ENCODE measurements around the gene CWC27. TPM values are rescaled to one million over a fixed set of nuclear protein-coding genes. Genes with fewer than 3 reads are reported as not detected.

The CWC27 gene
- total and polyA plus RNA-seq, 2 experiments from 2014 or later: 16.3 to 51.6 TPM

- no peaks in the 10 kb centered on the region for H3K27me3 ChIP-seq
- no peaks in the 10 kb centered on the region for H3K9me3 ChIP-seq (ENCODE audit: low read depth)
- H3K4me3 ChIP-seq: no peak overlapping the region
- H3K27ac ChIP-seq: no peak overlapping the region
- TF ChIP-seq, protein P1, sequence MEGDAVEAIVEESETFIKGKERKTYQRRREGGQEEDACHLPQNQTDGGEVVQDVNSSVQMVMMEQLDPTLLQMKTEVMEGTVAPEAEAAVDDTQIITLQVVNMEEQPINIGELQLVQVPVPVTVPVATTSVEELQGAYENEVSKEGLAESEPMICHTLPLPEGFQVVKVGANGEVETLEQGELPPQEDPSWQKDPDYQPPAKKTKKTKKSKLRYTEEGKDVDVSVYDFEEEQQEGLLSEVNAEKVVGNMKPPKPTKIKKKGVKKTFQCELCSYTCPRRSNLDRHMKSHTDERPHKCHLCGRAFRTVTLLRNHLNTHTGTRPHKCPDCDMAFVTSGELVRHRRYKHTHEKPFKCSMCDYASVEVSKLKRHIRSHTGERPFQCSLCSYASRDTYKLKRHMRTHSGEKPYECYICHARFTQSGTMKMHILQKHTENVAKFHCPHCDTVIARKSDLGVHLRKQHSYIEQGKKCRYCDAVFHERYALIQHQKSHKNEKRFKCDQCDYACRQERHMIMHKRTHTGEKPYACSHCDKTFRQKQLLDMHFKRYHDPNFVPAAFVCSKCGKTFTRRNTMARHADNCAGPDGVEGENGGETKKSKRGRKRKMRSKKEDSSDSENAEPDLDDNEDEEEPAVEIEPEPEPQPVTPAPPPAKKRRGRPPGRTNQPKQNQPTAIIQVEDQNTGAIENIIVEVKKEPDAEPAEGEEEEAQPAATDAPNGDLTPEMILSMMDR (IDR thresholded peaks at IDR 0.05; ENCODE audit: low read depth, low read length): no peak
- no peak for DNase-seq (ENCODE audit: low read depth in 1 of 2, low spot score in 1 of 2)
- no peaks in the 10 kb centered on the region for H3K36me3 ChIP-seq
- H3K4me1 ChIP-seq (ENCODE audit: low read depth): no peaks in the 10 kb centered on the region
These were observed 112.1 kb downstream of the CWC27 start for GRCh38 chr5:64880821-64881220.

- DNase-seq (ENCODE audit: low read depth in 1 of 2, low spot score in 1 of 2): no peak
- Histone ChIP-seq H3K36me3 (no peaks in the 10 kb centered on the region), H3K27me3 (no peaks in the 10 kb centered on the region), H3K4me3 (no peak overlapping the region), H3K27ac (no peak overlapping the region), H3K4me1 (ENCODE audit: low read depth) (no peaks in the 10 kb centered on the region), H3K9me3 (ENCODE audit: low read depth) (no peaks in the 10 kb centered on the region)
- TF ChIP-seq, protein P1 (IDR thresholded peaks at IDR 0.05; ENCODE audit: low read depth, low read length): no peak
These were observed 115.2 kb downstream of the CWC27 start for GRCh38 chr5:64883912-64884311.

GRCh38 chr5:64884541-64884940 is 115.8 kb downstream of the CWC27 start:
- no peak overlapping the region for H3K27ac ChIP-seq
- no peaks in the 10 kb centered on the region for H3K36me3 ChIP-seq
- no peaks in the 10 kb centered on the region for H3K4me1 ChIP-seq (ENCODE audit: low read depth)
- TF ChIP-seq, protein P1 (IDR thresholded peaks at IDR 0.05; ENCODE audit: low read depth, low read length): no peak
- H3K9me3 ChIP-seq (ENCODE audit: low read depth): no peaks in the 10 kb centered on the region
- no peaks in the 10 kb centered on the region for H3K27me3 ChIP-seq
- no peak for DNase-seq (ENCODE audit: low read depth in 1 of 2, low spot score in 1 of 2)
- H3K4me3 ChIP-seq: no peak overlapping the region

DNA sequence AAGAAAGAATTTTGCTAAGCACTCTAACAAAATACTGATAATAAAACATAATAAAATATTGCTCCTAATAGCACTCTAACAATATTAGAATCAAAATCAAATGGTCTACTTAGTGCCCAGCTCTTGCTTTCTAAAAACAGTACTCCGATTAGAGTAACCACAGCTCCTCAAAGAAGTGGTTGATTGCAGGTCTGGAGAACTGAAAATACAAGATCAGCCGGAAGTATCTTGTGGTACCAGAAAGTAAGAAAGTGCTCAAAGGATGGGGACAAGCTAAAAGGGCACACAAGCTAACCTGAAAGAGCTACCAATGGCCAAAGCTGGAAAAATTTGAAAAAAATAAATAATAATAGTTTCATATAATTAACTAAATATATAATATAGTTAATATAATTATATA is 119.2 kb downstream of the CWC27 start:
- H3K4me1 ChIP-seq (ENCODE audit: low read depth): no peaks in the 10 kb centered on the region
- no peak overlapping the region for H3K27ac ChIP-seq
- H3K36me3 ChIP-seq: no peaks in the 10 kb centered on the region
- no peak overlapping the region for H3K4me3 ChIP-seq
- TF ChIP-seq, protein P1 (IDR thresholded peaks at IDR 0.05; ENCODE audit: low read depth, low read length): no peak
- DNase-seq (ENCODE audit: low read depth in 1 of 2, low spot score in 1 of 2): no peak
- no peaks in the 10 kb centered on the region for H3K27me3 ChIP-seq
- H3K9me3 ChIP-seq (ENCODE audit: low read depth): no peaks in the 10 kb centered on the region

- TF ChIP-seq, protein P1 (IDR thresholded peaks at IDR 0.05; ENCODE audit: low read depth, low read length): no peak
- Histone ChIP-seq H3K36me3 (no peaks in the 10 kb centered on the region), H3K27ac (no peak overlapping the region), H3K4me1 (ENCODE audit: low read depth) (no peaks in the 10 kb centered on the region), H3K27me3 (no peaks in the 10 kb centered on the region), H3K9me3 (ENCODE audit: low read depth) (no peaks in the 10 kb centered on the region), H3K4me3 (no peak overlapping the region)
- DNase-seq (ENCODE audit: low read depth in 1 of 2, low spot score in 1 of 2): no peak
These were observed 127.0 kb downstream of the CWC27 start for GRCh38 chr5:64895748-64896147.

DNA sequence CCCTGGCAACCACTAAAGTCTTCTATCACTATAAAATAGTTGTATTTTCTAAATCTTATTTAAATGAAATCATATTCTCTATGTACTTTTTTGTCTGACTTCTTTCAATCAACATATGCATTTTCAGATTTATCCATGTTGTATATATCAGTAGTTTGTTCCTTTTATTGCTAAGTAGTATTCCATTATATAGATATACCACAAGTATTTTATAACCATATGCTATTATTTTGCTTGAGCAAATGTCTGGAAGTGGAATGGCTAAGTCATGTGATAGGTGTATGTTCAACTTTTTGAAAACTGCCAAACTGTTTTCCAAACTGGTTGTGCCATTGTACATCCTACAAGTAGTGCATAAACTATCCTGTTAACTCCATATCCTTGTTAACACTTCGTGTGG is 131.1 kb downstream of the CWC27 start:
- DNase-seq (ENCODE audit: low read depth in 1 of 2, low spot score in 1 of 2): no peak
- no peaks in the 10 kb centered on the region for H3K4me1 ChIP-seq (ENCODE audit: low read depth)
- TF ChIP-seq, protein P1 (IDR thresholded peaks at IDR 0.05; ENCODE audit: low read depth, low read length): no peak

More for the DNA sequence above, 131.1 kb downstream of the CWC27 start:
- Histone ChIP-seq H3K9me3 (ENCODE audit: low read depth) (no peaks in the 10 kb centered on the region), H3K27ac (no peak overlapping the region), H3K4me3 (no peak overlapping the region), H3K36me3 (no peaks in the 10 kb centered on the region), H3K27me3 (no peaks in the 10 kb centered on the region)

Data from cardiac muscle cell (in vitro differentiated cells and primary cell).